ENCODE measurements around the gene MRPL17. TPM values are rescaled to one million over a fixed set of nuclear protein-coding genes. Genes with fewer than 3 reads are reported as not detected.
A peak's percentile ranks its signal among the peaks of the same experiment; 100 is the strongest.

MRPL17 gene
- total RNA-seq, 1 donor from 2014 or later, result 48.6 TPM

- no peak for DNase-seq (ENCODE audit: low spot score)
- Mint-ChIP-seq H3K27ac (ENCODE audit: unreplicated experiment) (no peak overlapping the region), H3K4me1 (ENCODE audit: low read depth) (peaks cover 10% of the 10 kb centered on the region), H3K27me3 (ENCODE audit: low read depth) (no peaks in the 10 kb centered on the region), H3K36me3 (ENCODE audit: low read depth) (no peaks in the 10 kb centered on the region), H3K9me3 (ENCODE audit: low read depth) (no peaks in the 10 kb centered on the region), H3K4me3 (ENCODE audit: unreplicated experiment) (peak overlapping the region; percentile 76)
- TF ChIP-seq CTCF (IDR thresholded peaks at IDR 0.05), result no peak
These were observed 26.2 kb downstream of the MRPL17 start for GRCh38 chr11:6656936-6657335.

GRCh38 chr11:6656584-6656915 is 26.6 kb downstream of the MRPL17 start:
- no peaks in the 10 kb centered on the region for H3K9me3 Mint-ChIP-seq (ENCODE audit: low read depth)
- DNase-seq (ENCODE audit: low spot score), result no peak
- peak overlapping the region; percentile 76 for H3K4me3 Mint-ChIP-seq (ENCODE audit: unreplicated experiment)
- peaks cover 10% of the 10 kb centered on the region for H3K4me1 Mint-ChIP-seq (ENCODE audit: low read depth)
- TF ChIP-seq CTCF (IDR thresholded peaks at IDR 0.05), result no peak
- H3K27ac Mint-ChIP-seq (ENCODE audit: unreplicated experiment), result no peak overlapping the region
- H3K27me3 Mint-ChIP-seq (ENCODE audit: low read depth), result no peaks in the 10 kb centered on the region
- no peaks in the 10 kb centered on the region for H3K36me3 Mint-ChIP-seq (ENCODE audit: low read depth)

GRCh38 chr11:6655790-6656583 is 27.2 kb downstream of the MRPL17 start, which contains the start of gene DCHS1:
Gene DCHS1, minus strand, starts transcription at chr11:6655809. Its CDS starts 14,196 bp downstream, at chr11:6641613.
- H3K27ac Mint-ChIP-seq (ENCODE audit: unreplicated experiment), result peak within 1 kb of the TSS; percentile 49
- TF ChIP-seq CTCF (IDR thresholded peaks at IDR 0.05), result no peak
- no peak for DNase-seq (ENCODE audit: low spot score)
- H3K4me1 Mint-ChIP-seq (ENCODE audit: low read depth), result peaks cover 10% of the 10 kb centered on the region
- H3K27me3 Mint-ChIP-seq (ENCODE audit: low read depth), result no peaks in the 10 kb centered on the region
- no peaks in the 10 kb centered on the region for H3K9me3 Mint-ChIP-seq (ENCODE audit: low read depth)
- peak within 1 kb of the TSS; percentile 76 for H3K4me3 Mint-ChIP-seq (ENCODE audit: unreplicated experiment)
- H3K36me3 Mint-ChIP-seq (ENCODE audit: low read depth), result no peaks in the 10 kb centered on the region

- no peak overlapping the region for H3K4me3 Mint-ChIP-seq (ENCODE audit: unreplicated experiment)
- no peaks in the 10 kb centered on the region for H3K36me3 Mint-ChIP-seq (ENCODE audit: low read depth)
These were observed 27.9 kb downstream of the MRPL17 start for GRCh38 chr11:6655020-6655789.

More at GRCh38 chr11:6655020-6655789, 27.9 kb downstream of the MRPL17 start:
- no peaks in the 10 kb centered on the region for H3K27me3 Mint-ChIP-seq (ENCODE audit: low read depth)
- no peak overlapping the region for H3K27ac Mint-ChIP-seq (ENCODE audit: unreplicated experiment)
- H3K4me1 Mint-ChIP-seq (ENCODE audit: low read depth), result peaks cover 10% of the 10 kb centered on the region
- no peak for TF ChIP-seq CTCF (IDR thresholded peaks at IDR 0.05)
- no peaks in the 10 kb centered on the region for H3K9me3 Mint-ChIP-seq (ENCODE audit: low read depth)
- no peak for DNase-seq (ENCODE audit: low spot score)
